Fibroblast of lung (primary cell): ENCODE results near the gene ARMC6. TPM values are rescaled to one million over a fixed set of nuclear protein-coding genes. Genes with fewer than 3 reads are reported as not detected.

ENCODE experiments used
- DNase-seq, 2 donors: peaks; one replicate each; pipeline versions ENCODE4 v3.0.0 to v3.0.0-alpha.2; 2010; ENCODE audit warnings: low read depth in 2 of 2
- H2AFZ ChIP-seq: 2 replicates; pipeline ENCODE4 v1.5.1; 2012; ENCODE audit warnings: low read length, control low read depth, inconsistent platforms
- H3K27ac ChIP-seq: 2 replicates; pipeline ENCODE4 v1.5.1; 2011; ENCODE audit warnings: low read length, control low read depth; ENCODE audit not compliant: insufficient read depth
- H3K27me3 ChIP-seq: 2 replicates; pipeline ENCODE4 v1.5.1; 2011; ENCODE audit warnings: mild to moderate bottlenecking, low read length; ENCODE audit not compliant: control insufficient read depth, insufficient read depth
- H3K36me3 ChIP-seq: 2 replicates; pipeline ENCODE4 v1.5.1; 2011; ENCODE audit warnings: low read length; ENCODE audit not compliant: control insufficient read depth, insufficient read depth
- H3K4me1 ChIP-seq: 2 replicates; pipeline ENCODE4 v1.5.1; 2011; ENCODE audit warnings: low read length; ENCODE audit not compliant: control insufficient read depth, insufficient read depth; ENCODE audit errors: extremely low read depth
- H3K4me2 ChIP-seq: 2 replicates; pipeline ENCODE4 v1.5.1; 2011; ENCODE audit warnings: low read length, control low read depth; ENCODE audit not compliant: insufficient read depth; ENCODE audit errors: extremely low read depth
- H3K4me3 ChIP-seq, 4 experiments: fragments of 200-600 bp in 1 of 4; sonication (generic) in 1 of 4; replicated peaks in 1 of 4; 2 replicates each; pipeline ENCODE4 v1.5.1; 2011 to 2016; ENCODE audit warnings: low read length in 4 of 4, low read depth in 3 of 4, mild to moderate bottlenecking in 3 of 4, control low read depth in 2 of 4, inconsistent platforms in 1 of 4, mixed read lengths in 1 of 4; ENCODE audit not compliant: insufficient read depth in 1 of 4; ENCODE audit errors: control extremely low read depth in 1 of 4
- H3K79me2 ChIP-seq: 2 replicates; pipeline ENCODE4 v1.5.1; 2012; ENCODE audit warnings: mild to moderate bottlenecking, low read length, inconsistent platforms; ENCODE audit not compliant: control insufficient read depth, insufficient read depth
- H3K9ac ChIP-seq: 2 replicates; pipeline ENCODE4 v1.5.1; 2011; ENCODE audit warnings: mild to moderate bottlenecking, low read length, control low read depth; ENCODE audit not compliant: insufficient read depth
- H3K9me3 ChIP-seq: 2 replicates; pipeline ENCODE4 v1.5.1; 2012; ENCODE audit warnings: low read depth, low read length; ENCODE audit not compliant: control insufficient read depth, insufficient read depth
- H4K20me1 ChIP-seq: 2 replicates; pipeline ENCODE4 v1.5.1; 2011; ENCODE audit warnings: low read length; ENCODE audit not compliant: control insufficient read depth, insufficient read depth; ENCODE audit errors: extremely low read depth
- CTCF ChIP-seq, 2 donors: IDR thresholded peaks in 1 of 2; conservative IDR thresholded peaks in 1 of 2; 1 replicate in 1 of 2; 2 replicates in 1 of 2; pipeline ENCODE4 v1.5.1; 2011 to 2012; ENCODE audit warnings: low read length in 2 of 2, control low read depth in 1 of 2, inconsistent platforms in 1 of 2, low read depth in 1 of 2, mild to moderate bottlenecking in 1 of 2
- EZH2 ChIP-seq: IDR thresholded peaks from 2 replicates; pipeline ENCODE4 v1.5.1; 2012; ENCODE audit warnings: low read length, control low read depth, mild to moderate bottlenecking; ENCODE audit errors: missing control alignments
- polyA plus RNA-seq, 2 donors: library from polyadenylated mRNA; depleted of rRNA in 1 of 2; stranded (reverse) in 1 of 2; unstranded in 1 of 2; fragments of >200 nt; gene quantifications; 2 replicates each; pipeline ENCODE4 v1.2.1, GENCODE V29; 2011 to 2012; ENCODE audit warnings: missing spikeins in 1 of 2
- total RNA-seq: library from RNA; depleted of rRNA; stranded (reverse); fragments of >200 nt; gene quantifications from 2 replicates; pipeline ENCODE4 v1.2.1, GENCODE V29; 2014

Gene ARMC6
- total and polyA plus RNA-seq, 2 donors (not counting 1 experiment from before 2014, with no cell fraction given): 14.0 to 35.8 TPM

DNA sequence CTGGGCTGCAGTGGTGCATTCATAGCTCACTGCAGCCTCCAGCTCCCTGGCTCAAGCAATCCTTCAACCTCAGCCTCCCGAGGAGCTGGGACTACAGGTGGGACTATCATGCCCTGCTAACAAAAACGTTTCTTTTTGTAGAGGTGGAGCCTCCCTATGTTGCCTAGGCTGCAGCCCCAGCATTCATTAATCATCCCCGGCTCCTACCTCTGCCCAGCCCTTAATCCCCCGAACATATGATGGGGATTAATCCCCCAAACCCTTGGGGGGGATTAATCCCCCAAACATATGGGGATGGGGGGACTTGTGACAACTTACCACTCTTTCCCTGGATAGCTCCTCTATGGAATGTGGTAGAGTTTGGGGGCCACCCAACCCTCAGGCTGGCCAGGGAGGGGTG lies 45.9 kb upstream of the ARMC6 start:
- H3K4me1 ChIP-seq: no peaks in the 10 kb centered on the region
- TF ChIP-seq EZH2: no peak
- no peak for TF ChIP-seq CTCF (conservative IDR thresholded peaks at IDR 0.05 in 1 of 2, IDR thresholded peaks at IDR 0.05 in 1 of 2; ENCODE audit: low read depth in 1 of 2, low read length in 2 of 2)
- H3K36me3 ChIP-seq: peaks cover 5% of the 10 kb centered on the region
- H3K4me3 ChIP-seq: no peak overlapping the region
- no peak overlapping the region for H3K9ac ChIP-seq
- H3K4me2 ChIP-seq: no peak overlapping the region
- no peaks in the 10 kb centered on the region for H4K20me1 ChIP-seq
- H3K27me3 ChIP-seq: peaks cover 5% of the 10 kb centered on the region
- H3K79me2 ChIP-seq: no peaks in the 10 kb centered on the region
- H3K27ac ChIP-seq: no peak overlapping the region
- no peak overlapping the region for H2AFZ ChIP-seq
- H3K9me3 ChIP-seq: no peaks in the 10 kb centered on the region
- no peak for DNase-seq

DNA sequence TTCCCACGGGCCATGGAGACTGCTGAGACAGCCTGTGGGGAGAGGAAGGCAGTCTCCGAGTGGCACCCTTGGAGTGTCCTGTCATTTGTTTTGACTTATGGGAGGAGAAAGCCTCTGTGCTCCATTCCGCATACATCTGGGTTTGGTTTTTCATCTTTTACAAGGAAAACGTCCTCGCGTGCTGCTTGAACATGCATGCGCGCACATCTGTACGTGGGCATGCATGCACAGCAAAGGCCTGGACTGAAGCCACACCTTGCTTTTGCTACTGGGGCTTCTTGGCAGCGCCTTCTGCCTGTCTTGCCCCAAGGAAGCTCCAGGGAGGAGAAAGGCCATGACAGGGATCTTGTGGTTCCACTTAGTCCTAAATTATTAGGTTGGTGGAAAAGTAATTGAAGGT lies 44.1 kb upstream of the ARMC6 start:
- H3K36me3 ChIP-seq: peaks cover 14% of the 10 kb centered on the region
- H3K4me3 ChIP-seq: no peak overlapping the region
- H3K9me3 ChIP-seq: no peaks in the 10 kb centered on the region
- TF ChIP-seq EZH2: no peak
- TF ChIP-seq CTCF (conservative IDR thresholded peaks at IDR 0.05 in 1 of 2, IDR thresholded peaks at IDR 0.05 in 1 of 2; ENCODE audit: low read depth in 1 of 2, low read length in 2 of 2): no peak
- H3K79me2 ChIP-seq: no peaks in the 10 kb centered on the region
- H3K4me1 ChIP-seq: no peaks in the 10 kb centered on the region
- no peaks in the 10 kb centered on the region for H4K20me1 ChIP-seq
- H3K9ac ChIP-seq: no peak overlapping the region
- H3K4me2 ChIP-seq: no peak overlapping the region
- no peak overlapping the region for H3K27ac ChIP-seq
- no peak overlapping the region for H2AFZ ChIP-seq
- no peak for DNase-seq
- H3K27me3 ChIP-seq: no peaks in the 10 kb centered on the region

- Histone ChIP-seq H3K79me2 (no peaks in the 10 kb centered on the region), H2AFZ (no peak overlapping the region), H3K9ac (no peak overlapping the region), H3K36me3 (peaks cover 19% of the 10 kb centered on the region), H3K27ac (no peak overlapping the region), H3K4me2 (no peak overlapping the region), H4K20me1 (no peaks in the 10 kb centered on the region), H3K9me3 (no peaks in the 10 kb centered on the region), H3K27me3 (no peaks in the 10 kb centered on the region), H3K4me1 (no peaks in the 10 kb centered on the region), H3K4me3 (no peak overlapping the region)
- TF ChIP-seq CTCF (conservative IDR thresholded peaks at IDR 0.05 in 1 of 2, IDR thresholded peaks at IDR 0.05 in 1 of 2; ENCODE audit: low read depth in 1 of 2, low read length in 2 of 2) (no peak), EZH2 (no peak)
- no peak for DNase-seq
Measured at GRCh38 chr19:18990128-18990708, 43.2 kb upstream of the ARMC6 start.
